Measurements from ENCODE around the gene DCPS. TPM values are rescaled to one million over a fixed set of nuclear protein-coding genes. Genes with fewer than 3 reads are reported as not detected.

DCPS gene
- total RNA-seq, 1 experiment from 2014 or later: 25.6 TPM

DNA sequence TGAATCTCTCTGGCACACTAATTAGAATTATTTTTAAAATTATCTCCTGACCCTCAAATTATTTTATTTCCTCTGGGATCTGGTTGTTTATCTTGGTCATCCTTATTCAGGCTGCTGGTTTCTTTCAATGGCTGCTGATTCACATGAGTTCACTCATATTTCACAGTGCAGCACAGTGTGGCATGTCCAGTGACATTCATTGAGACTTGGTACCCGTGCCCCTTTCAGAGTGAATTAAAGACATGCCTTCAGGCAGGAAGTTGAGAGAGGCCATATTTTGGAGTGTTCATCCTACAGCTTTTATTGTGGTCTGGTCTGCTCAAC lies 13.5 kb downstream of the DCPS start:
- Histone ChIP-seq H3K4me2 (ENCODE audit: low read length) (no peak overlapping the region), H3K27me3 (ENCODE audit: insufficient read depth, low read length) (no peaks in the 10 kb centered on the region), H3K9me3 (ENCODE audit: control insufficient read depth in 1 of 2, insufficient read depth in 1 of 2, low read depth in 1 of 2, low read length in 2 of 2) (no peaks in the 10 kb centered on the region), H3K9ac (ENCODE audit: low read length) (no peak overlapping the region), H3K4me1 (ENCODE audit: control insufficient read depth in 1 of 2, insufficient read depth in 2 of 2, low read length in 2 of 2) (peaks cover 6 to 15% of the 10 kb centered on the region in 2 experiments), H3K79me2 (ENCODE audit: insufficient read depth, low read length) (no peaks in the 10 kb centered on the region), H3K27ac (ENCODE audit: low read depth, low read length) (no peak overlapping the region), H3K36me3 (ENCODE audit: control insufficient read depth in 1 of 2, insufficient read depth in 2 of 2, low read length in 2 of 2) (no peaks in the 10 kb centered on the region), H4K20me1 (ENCODE audit: insufficient read depth) (no peaks in the 10 kb centered on the region), H3K9me2 (ENCODE audit: insufficient read depth) (no peaks in the 10 kb centered on the region), H3K4me3 (replicated peaks in 1 of 2; ENCODE audit: low read depth in 1 of 2, low read length in 2 of 2) (no peak overlapping the region), H2AFZ (ENCODE audit: low read depth, low read length, poor library complexity, severe bottlenecking) (no peak overlapping the region)
- TF ChIP-seq SRF (IDR thresholded peaks at IDR 0.05; ENCODE audit: low read depth) (no peak), CEBPB (IDR thresholded peaks at IDR 0.05; ENCODE audit: low read depth) (no peak), EZH2phosphoT487 (IDR thresholded peaks at IDR 0.05; ENCODE audit: borderline replicate concordance) (no peak), CTCF (IDR thresholded peaks at IDR 0.05 in 2 of 3, conservative IDR thresholded peaks at IDR 0.05 in 1 of 3; ENCODE audit: borderline replicate concordance in 1 of 3, insufficient read depth in 1 of 3, low read depth in 2 of 3, low read length in 2 of 3) (no peak), REST (IDR thresholded peaks at IDR 0.05; ENCODE audit: low read depth) (no peak), FOSL1 (IDR thresholded peaks at IDR 0.05; ENCODE audit: low read depth) (no peak), POLR2AphosphoS5 (IDR thresholded peaks at IDR 0.05; ENCODE audit: low read depth, low read length) (no peak), ZBTB33 (IDR thresholded peaks at IDR 0.05; ENCODE audit: extremely low read depth, insufficient replicate concordance, low read length) (no peak), CBX3 (IDR thresholded peaks at IDR 0.05; ENCODE audit: low read depth) (no peak), EZH2 (IDR thresholded peaks at IDR 0.05) (no peak), POLR2A (IDR thresholded peaks at IDR 0.05; ENCODE audit: borderline replicate concordance, extremely low read depth, insufficient read depth, insufficient read length) (no peak), YY1 (IDR thresholded peaks at IDR 0.05; ENCODE audit: extremely low read depth, insufficient replicate concordance, low read depth, low read length) (no peak), JUND (IDR thresholded peaks at IDR 0.05) (no peak), EGR1 (IDR thresholded peaks at IDR 0.05; ENCODE audit: low read depth) (no peak), ELF1 (IDR thresholded peaks at IDR 0.05; ENCODE audit: borderline replicate concordance, low read depth) (no peak), RAD21 (IDR thresholded peaks at IDR 0.05; ENCODE audit: low read depth) (no peak), ZFX (IDR thresholded peaks at IDR 0.05) (no peak), SP1 (IDR thresholded peaks at IDR 0.05; ENCODE audit: low read depth) (no peak)
- TF ChIP-seq, protein P1, sequence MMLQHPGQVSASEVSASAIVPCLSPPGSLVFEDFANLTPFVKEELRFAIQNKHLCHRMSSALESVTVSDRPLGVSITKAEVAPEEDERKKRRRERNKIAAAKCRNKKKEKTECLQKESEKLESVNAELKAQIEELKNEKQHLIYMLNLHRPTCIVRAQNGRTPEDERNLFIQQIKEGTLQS (IDR thresholded peaks at IDR 0.05): no peak
- TF ChIP-seq, protein P2, sequence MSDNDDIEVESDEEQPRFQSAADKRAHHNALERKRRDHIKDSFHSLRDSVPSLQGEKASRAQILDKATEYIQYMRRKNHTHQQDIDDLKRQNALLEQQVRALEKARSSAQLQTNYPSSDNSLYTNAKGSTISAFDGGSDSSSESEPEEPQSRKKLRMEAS (IDR thresholded peaks at IDR 0.05): no peak
- BruUV-seq (replicated peaks): no TSS peak
- ChIA-PET RAD21 (ENCODE audit: low non-redundant PET in 1 of 2, low total read pairs in 2 of 2, uncharacterized antibody in 2 of 2, unreplicated experiment in 2 of 2) (no interaction called here), POLR2A (no interaction called here), CTCF (no interaction called here)
- intact Hi-C loops (cut with micrococcal nuclease): loop anchor here (10.0 kb wide), 1 partner anchor 287 kb away; no protein-coding TSS in a partner anchor
- DNase-seq (ENCODE audit: low read depth, low spot score): no peak
- ATAC-seq: no peak
